ENCODE results near the gene AUNIP.

Gene AUNIP

GRCh38 chr1:25888426-25888987 is 29.2 kb upstream of the AUNIP start:
- no peak for DNase-seq

- DNase-seq: no peak
Measured at GRCh38 chr1:25885602-25886001, 26.3 kb upstream of the AUNIP start.

- DNase-seq: no peak
Measured at GRCh38 chr1:25881266-25881665, 22.0 kb upstream of the AUNIP start.

GRCh38 chr1:25880518-25880917 is 21.3 kb upstream of the AUNIP start:
- DNase-seq: no peak

GRCh38 chr1:25879675-25880074 is 20.4 kb upstream of the AUNIP start:
- DNase-seq: no peak

GRCh38 chr1:25878690-25879089 is 19.4 kb upstream of the AUNIP start:
- DNase-seq: no peak

- DNase-seq: no peak
Measured at GRCh38 chr1:25877155-25877554, 17.9 kb upstream of the AUNIP start.

- DNase-seq: no peak
Measured at GRCh38 chr1:25876693-25877077, 17.4 kb upstream of the AUNIP start.

GRCh38 chr1:25875856-25876692 is 16.8 kb upstream of the AUNIP start:
- DNase-seq: no peak

- no peak for DNase-seq
Measured at GRCh38 chr1:25875154-25875855, 16.0 kb upstream of the AUNIP start, which contains the start of gene PAQR7. TSS of gene PAQR7 (minus strand) at chr1:25875708. CDS start at chr1:25863839, 11,869 bp downstream.

GRCh38 chr1:25874635-25875153 is 15.4 kb upstream of the AUNIP start:
- no peak for DNase-seq

- no peak for DNase-seq
Measured at GRCh38 chr1:25874209-25874608, 15.0 kb upstream of the AUNIP start.

GRCh38 chr1:25873120-25873519 is 13.9 kb upstream of the AUNIP start:
- DNase-seq: no peak

- no peak for DNase-seq
Measured at GRCh38 chr1:25872713-25873112, 13.5 kb upstream of the AUNIP start.

GRCh38 chr1:25871704-25872494 is 12.6 kb upstream of the AUNIP start:
- DNase-seq: no peak

- no peak for DNase-seq
Measured at GRCh38 chr1:25871086-25871703, 11.9 kb upstream of the AUNIP start.

GRCh38 chr1:25870614-25871013 is 11.4 kb upstream of the AUNIP start:
- no peak for DNase-seq

GRCh38 chr1:25869909-25870606 is 10.8 kb upstream of the AUNIP start:
- no peak for DNase-seq

GRCh38 chr1:25867210-25867991 is 8.1 kb upstream of the AUNIP start:
- no peak for DNase-seq

GRCh38 chr1:25866288-25866687 is 7.0 kb upstream of the AUNIP start:
- DNase-seq: no peak

GRCh38 chr1:25864434-25864833 is 5.2 kb upstream of the AUNIP start:
- no peak for DNase-seq

Data from NCI-H446 treated with DMSO at 0.1 percent for 48 hours (cell line).